ENCODE data around the gene DGAT2L6.

DNA sequence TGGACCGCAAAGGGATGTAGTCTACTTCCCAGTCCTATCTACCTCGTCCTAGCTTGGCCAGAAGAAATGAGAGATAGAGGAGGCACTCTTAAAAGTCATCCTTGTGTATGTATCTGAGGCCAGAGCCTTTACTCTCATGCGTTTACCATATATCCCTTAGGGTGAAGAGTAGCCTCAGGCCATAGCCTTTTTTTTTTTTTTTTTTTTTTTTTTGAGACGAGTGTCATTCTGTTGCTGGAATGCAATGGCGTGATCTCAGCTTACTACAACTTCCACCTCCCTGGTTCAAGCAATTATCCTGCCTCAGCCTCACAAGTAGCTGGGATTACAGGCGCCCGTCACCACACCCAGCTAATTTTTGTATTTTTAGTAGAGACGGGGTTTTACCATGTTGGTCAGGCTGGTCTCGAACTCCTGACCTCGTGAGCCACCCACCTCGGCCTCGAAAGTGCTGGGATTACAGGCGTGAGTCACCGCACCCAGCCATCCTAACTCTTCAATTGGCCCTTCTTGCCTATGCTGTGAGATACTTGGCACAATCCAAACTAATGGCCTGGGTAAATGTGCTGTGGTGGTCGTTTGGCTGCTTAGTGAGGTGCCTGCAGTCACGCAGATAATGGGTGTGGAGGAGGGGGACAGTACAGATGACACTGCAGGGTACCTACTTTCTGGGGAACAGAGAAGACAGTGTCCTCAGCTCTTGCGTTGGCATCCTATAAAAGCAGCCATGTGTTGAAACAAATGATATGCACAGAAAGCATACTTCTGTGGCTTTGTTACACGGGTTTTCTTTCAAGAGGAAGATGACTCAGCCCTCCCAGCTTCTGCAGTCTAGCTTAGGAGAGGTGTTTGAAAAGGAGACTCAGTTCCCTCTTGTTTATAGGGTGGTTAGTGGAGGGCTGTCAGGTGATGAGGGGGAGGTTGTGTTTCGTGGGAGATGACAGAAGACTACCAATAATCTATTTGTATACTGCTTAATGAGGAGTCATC is 10.4 kb upstream of the DGAT2L6 start:
- TF ChIP-seq, protein P1, sequence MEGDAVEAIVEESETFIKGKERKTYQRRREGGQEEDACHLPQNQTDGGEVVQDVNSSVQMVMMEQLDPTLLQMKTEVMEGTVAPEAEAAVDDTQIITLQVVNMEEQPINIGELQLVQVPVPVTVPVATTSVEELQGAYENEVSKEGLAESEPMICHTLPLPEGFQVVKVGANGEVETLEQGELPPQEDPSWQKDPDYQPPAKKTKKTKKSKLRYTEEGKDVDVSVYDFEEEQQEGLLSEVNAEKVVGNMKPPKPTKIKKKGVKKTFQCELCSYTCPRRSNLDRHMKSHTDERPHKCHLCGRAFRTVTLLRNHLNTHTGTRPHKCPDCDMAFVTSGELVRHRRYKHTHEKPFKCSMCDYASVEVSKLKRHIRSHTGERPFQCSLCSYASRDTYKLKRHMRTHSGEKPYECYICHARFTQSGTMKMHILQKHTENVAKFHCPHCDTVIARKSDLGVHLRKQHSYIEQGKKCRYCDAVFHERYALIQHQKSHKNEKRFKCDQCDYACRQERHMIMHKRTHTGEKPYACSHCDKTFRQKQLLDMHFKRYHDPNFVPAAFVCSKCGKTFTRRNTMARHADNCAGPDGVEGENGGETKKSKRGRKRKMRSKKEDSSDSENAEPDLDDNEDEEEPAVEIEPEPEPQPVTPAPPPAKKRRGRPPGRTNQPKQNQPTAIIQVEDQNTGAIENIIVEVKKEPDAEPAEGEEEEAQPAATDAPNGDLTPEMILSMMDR (IDR thresholded peaks at IDR 0.05), result no peak
- no peak for TF ChIP-seq POLR2A (IDR thresholded peaks at IDR 0.05)
